ENCODE data around the gene PRKAA2.

Gene PRKAA2

DNA sequence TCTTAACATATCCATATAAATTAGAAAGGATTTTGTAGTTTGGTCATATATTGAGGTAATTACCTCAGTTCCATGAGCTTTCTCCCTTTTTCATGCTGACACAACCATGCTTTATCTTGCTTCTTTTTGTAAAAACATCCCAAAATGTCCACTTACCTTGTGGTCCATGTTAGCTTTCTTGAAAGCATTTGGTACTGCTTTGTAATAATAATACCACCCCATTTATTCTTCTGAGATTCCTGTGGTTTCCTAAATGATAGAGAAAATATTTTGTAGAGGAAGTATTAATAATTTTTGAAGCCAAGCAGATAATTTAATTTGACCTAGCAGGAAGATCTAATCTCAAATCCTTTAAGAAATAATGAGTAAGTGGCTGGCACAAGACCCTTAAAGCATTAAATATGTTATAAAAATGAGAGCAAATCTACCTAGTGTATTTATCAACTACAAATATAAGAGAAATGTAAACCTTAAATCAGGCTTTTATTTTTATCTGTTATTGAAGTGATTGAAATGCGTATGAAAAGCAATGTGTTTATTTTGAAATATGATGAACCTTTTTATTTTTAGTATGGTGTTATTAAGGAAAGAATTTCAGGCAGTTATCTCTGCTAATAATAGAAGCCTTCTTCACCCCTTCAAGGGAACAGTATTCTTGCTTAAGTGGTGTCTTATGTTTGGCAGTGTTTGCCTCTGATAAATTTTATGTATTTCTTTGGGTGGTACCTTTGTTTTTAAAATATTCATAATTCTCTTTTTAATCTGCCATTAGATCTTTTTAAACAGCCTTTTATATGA, 9.2 kb downstream of the PRKAA2 start:
- in situ Hi-C loops (cut with MboI; ENCODE audit: low sequenced_read_pairs) = no loop called here

DNA sequence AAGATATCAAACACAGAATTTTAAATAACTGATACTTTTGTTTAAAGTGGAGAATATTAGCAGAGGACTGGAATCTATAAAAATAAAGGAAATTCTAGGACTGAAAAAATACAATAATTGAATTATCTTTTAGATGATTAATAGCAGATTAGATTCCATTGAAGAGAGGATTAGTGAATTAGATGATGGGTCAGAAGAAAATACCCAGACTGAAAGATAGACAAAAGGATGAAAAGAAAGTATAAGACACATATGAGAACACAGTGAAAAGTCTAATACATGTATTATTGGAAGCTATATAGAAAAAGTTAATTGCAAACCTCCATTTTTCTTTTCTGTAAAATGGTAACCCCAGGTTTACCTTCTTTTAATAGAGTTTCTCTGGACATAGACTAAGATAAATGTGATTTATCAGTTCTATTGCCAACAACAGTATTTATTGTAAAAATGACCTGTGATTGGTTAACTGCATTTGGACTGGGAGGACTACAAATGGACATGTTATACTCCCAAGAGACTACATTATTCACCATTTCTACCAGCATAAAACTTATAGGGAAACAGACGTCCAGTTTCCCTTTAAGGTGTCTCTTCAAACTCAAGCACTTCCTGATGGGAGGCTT, 11.0 kb downstream of the PRKAA2 start:
- in situ Hi-C loops (cut with MboI; ENCODE audit: low sequenced_read_pairs) = no loop called here

DNA sequence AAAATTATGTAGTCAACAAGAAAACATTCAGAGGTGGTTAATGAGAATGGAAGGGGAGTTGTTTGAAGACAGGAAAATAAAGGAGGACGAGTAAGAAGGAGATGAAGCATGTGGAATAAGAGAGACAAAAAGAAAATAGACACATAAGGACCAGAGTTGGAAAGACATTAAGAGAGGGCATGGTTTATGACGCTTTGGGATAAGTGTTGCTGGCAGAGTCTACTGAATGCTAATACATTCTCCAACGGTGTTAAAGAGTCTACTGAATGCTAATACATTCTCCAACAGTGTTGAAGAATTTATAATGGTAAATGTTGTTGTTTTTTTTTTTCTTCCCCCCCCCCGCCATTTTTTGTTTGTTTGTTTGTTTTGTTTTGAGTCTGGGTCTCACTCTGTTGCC, 13.1 kb downstream of the PRKAA2 start:
- in situ Hi-C loops (cut with MboI; ENCODE audit: low sequenced_read_pairs) = no loop called here

DNA sequence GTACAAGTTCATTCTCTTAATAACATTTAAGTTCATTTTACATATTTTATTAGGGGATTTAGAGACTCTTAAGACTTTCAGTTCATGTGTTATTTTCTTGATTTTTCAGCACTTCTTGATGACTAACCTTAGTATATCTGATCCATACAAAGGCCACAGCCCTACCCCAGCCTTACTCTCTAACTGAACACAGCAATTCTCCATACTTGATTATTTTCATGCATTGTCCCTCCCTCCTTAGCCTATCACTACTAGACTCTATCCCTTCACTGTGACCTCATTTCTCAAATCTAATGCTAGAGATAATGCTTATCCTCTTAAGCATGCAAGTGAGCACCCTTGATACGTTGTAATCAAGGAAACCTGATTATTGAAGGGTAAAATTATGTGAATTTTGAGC, 15.2 kb downstream of the PRKAA2 start:
- in situ Hi-C loops (cut with MboI; ENCODE audit: low sequenced_read_pairs) = no loop called here

DNA sequence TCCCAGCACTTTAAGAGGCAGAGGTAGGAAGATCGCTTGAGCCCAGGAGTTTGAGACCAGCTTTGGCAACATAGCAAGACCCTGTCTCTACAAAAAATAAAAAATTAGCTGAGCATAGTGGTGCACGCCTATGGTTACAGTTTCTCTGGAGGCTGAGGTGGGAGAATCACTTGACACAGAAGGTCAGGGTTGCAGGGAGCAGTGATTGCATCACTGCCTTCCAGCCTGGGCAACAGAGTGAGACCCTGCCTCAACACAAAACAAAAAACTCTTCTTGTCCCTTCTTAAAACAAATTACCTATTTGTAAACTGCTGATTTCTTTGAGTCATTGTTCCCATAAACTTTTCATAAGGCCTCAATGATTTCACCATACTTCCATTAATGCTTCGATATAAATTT, 18.7 kb downstream of the PRKAA2 start:
- in situ Hi-C loops (cut with MboI; ENCODE audit: low sequenced_read_pairs) = no loop called here

DNA sequence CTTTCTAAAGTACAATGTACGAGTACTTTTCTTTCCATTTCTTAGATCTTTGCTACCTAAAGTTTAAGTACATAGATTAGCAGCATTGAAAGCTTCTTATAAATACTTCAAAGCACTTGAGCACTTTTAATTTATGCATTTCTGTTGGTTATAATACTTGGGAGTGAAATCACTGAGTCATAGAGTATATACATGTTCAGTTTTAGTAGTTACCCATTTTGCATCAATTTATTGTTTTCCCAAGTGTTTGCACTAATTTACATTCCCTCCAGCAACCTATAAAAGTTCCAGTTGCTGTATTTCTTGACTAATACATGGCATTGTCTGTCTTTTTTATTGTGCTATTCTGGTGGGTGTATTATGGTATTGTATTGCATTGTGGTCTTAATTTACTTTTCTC, 20.3 kb downstream of the PRKAA2 start:
- in situ Hi-C loops (cut with MboI; ENCODE audit: low sequenced_read_pairs) = no loop called here

DNA sequence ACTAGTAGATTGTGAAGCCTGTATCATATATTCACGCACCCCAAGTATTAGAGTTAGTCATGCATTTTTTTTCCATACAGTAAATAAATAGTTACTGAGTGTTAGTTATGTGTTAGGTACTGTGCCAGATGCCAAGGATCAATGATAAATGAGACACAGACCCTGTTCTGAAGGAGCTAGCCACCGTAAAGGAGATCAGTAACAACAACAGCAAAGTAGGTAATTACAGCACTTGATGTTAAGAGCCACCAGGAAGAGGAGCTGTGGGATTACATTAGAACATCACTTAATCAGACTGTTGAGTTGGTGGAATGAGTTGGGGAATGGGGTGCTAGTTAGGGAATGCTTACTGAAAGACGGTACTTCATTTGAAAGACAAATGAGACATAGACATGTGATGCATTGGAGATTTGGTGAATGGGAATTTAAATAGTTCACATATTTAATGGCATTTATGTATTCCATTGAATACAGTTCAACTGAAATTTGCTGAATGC, 21.0 kb downstream of the PRKAA2 start:
- in situ Hi-C loops (cut with MboI; ENCODE audit: low sequenced_read_pairs) = no loop called here

DNA sequence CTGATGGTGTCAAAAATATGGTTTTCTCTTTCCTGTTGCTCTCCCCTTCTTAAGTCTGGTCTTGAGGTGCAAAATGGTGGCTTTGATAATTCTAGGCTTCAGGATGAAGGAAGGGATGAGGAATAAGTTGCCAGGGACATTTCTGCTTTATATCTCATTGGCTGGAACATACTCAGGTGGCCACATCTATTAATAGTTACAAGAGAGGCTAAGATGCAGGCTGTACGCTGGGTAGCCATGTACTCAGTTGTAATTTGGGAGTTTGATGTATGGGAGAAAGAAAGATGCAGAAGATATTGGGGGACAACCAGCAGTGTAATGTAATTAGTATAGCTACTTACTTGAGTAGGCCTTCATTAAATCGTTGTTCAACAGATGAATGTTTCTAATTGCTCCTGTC, 25.2 kb downstream of the PRKAA2 start:
- in situ Hi-C loops (cut with MboI; ENCODE audit: low sequenced_read_pairs) = no loop called here

DNA sequence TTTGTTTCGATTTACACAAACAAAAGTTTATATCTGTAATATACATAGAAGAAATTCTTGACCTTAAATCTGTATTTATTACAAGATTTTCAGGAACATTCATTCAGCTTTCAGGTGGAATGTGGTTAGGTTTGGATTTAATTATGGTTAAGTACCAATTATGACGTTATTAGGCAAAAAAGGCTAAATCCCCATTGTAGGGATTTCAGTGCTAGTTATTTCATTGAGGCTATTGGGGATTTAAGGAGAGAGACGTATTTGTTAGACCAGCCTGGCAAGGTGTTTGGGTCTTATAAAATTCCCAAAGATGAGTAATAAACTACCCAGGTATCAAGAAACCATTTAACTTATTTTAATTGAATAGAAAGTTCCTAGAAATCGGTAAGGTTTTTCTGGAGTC, 26.0 kb downstream of the PRKAA2 start:
- in situ Hi-C loops (cut with MboI; ENCODE audit: low sequenced_read_pairs) = no loop called here

DNA sequence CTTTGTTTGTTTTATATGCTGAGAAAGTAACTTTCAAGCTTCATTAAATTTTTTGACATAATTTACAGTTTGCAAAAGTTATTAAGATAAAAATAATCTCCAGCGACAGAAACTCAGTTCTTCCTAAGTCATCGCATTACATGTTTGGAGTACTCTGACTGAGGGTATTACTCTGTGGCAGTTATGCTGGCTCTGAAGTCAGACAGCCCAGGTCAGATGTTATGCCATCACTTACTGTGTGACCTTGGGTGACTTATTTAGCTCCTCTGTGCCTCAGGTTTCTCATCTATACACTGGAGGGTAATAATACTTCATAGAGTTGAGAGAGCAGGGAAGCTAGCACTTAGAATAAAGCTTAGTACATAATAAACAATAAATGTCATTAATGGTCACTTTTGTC, 26.4 kb downstream of the PRKAA2 start:
- in situ Hi-C loops (cut with MboI; ENCODE audit: low sequenced_read_pairs) = no loop called here

DNA sequence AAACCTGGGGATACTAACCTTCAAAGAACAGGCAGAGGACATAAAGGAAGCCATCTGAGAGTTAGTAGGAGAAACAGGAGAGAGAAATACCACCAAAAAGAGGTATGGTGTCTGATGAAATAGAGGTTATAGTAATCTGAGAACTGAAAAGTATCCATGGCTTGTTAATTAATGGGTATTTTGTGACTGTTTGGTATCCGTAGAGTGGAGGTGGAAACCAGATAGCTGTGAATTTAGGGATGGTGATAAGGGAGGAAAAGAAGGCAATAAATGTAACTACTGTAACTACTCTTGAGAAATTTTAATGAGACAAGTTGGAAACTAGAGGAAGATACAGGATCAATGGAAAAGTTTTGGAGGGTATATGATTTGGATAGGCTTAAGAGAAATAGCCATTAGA, 27.5 kb downstream of the PRKAA2 start:
- in situ Hi-C loops (cut with MboI; ENCODE audit: low sequenced_read_pairs) = no loop called here

DNA sequence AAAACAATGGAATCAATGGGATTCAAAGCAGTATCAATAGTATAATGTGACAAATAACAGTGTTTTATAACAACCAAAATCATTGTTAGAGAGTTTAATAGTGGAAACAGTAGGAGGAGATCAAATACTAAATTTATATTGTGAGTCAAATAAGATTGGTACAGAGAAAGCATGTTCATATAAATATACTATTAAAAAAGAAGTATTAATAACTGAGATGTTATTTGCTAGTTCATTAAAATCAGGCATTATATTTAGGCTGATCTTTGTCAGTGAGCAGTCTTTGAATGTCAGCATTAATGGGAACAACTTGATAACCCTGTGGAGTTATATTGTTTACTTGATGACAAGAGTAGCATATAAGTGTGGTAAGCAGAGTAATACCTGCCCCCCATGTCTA, 30.6 kb downstream of the PRKAA2 start:
- in situ Hi-C loops (cut with MboI; ENCODE audit: low sequenced_read_pairs) = no loop called here

DNA sequence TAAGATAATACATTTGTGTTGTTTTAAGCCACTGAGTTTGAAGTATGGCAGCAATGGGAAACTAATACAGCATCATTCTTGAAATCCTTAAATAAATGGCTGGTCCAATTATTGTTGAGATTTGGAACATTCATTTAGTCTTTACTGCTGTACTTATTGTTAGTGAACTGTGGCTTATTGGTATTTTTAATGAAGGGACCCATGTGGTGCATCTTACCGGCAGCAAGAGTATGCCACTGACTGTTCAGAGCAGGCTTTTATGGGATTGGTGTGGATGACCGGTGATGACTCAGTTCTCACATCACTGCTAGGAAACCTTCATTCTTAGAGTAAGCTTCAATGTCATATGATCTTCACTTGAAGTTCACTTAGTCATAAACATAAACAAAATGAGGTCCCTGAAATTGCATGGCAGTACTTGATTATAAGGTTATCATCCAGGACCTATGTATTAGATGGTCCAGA, 31.5 kb downstream of the PRKAA2 start:
- in situ Hi-C loops (cut with MboI; ENCODE audit: low sequenced_read_pairs) = no loop called here

DNA sequence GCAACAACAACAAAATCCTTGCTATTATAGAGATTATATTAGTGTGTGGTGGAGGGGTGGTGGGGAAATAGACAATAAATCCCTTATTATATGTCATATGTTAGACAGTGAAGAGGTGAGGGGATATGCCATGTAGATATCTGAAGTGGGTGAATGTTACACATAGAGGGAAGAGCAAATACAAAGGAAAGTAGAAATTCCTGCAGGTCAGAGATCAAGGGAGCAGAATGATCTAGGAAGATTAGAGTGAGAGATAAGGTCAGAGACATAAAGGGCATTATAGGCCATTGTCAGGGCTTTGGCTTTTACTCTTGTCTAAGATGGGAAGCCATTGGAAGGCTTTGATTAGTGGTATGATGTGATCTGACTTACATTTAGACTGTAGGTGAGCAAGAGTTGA, 38.5 kb downstream of the PRKAA2 start:
- in situ Hi-C loops (cut with MboI; ENCODE audit: low sequenced_read_pairs) = no loop called here

DNA sequence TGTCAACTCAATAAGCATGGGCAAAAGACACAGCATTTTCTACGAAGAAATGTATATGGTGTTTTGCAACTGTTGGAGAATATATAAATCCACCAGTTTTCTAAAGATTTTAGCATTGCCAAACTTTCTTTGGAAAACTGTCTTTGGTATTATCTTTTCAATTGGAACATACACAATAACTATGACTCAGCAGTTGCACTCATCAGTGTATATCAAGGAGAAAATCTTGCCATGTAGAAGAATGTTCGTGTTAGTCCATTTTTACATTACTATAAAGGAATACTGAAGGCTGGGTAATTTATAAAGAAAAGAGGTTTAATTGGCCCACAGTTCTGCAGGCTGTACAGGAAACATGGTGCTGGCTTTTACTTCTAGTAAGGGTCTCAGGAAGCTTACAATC, 41.1 kb downstream of the PRKAA2 start:
- in situ Hi-C loops (cut with MboI; ENCODE audit: low sequenced_read_pairs) = no loop called here

DNA sequence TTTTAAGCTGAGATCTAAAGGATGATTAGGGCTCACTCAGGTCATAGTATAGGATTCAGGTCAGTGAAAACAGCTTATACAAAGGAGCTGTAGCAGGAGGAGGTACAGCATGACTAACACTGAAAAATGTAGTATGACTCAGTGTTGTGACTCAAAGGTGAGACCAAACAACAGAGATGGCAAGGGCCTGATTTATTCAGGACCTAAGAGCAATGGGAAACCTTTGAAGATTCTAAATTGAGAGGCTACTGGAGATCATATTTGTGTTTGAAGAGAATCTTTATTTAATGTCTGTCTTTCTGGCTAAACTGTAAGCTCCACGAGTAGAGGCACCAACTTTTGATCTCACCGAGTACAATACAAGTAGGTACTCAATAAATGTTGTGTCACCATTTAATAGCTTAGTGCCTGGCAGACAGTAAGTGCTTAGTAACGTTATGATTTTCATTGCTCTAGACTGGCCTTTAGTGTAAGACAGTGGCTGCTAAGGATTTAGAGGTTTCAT, 43.5 kb downstream of the PRKAA2 start:
- in situ Hi-C loops (cut with MboI; ENCODE audit: low sequenced_read_pairs) = no loop called here

DNA sequence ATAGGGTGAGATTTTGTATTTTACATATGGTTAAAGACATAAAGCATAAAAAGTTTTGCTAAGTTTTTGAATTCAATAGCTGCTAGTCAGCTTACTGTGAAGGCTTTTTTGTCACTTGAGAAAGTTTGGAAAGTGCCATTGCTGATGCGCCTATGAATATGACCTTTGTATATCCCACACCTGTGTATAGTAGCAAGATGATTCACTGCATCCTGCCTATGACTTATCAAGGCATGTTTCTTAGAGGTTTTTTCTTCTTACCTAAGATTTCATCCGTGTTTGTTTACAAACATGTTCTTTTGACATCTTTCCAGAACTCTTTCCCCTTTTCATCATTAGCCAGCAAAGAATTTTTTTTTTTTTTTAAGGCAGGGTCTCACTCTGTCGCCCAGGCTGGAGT, 51.5 kb downstream of the PRKAA2 start:
- in situ Hi-C loops (cut with MboI; ENCODE audit: low sequenced_read_pairs) = no loop called here

DNA sequence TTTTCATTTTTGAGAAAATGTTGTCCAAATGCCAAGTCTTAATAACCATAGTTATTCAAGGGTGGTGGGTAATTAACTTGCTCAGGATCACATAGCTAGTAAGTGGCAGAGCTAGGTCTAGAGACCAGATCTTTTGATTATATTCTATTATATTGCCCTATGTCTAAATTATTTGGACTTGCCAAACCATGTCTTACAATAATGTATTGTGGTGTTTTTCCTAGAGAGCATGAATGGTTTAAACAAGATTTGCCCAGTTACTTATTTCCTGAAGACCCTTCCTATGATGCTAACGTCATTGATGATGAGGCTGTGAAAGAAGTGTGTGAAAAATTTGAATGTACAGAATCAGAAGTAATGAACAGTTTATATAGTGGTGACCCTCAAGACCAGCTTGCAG, 58.6 kb downstream of the PRKAA2 start:
- in situ Hi-C loops (cut with MboI; ENCODE audit: low sequenced_read_pairs) = no loop called here

DNA sequence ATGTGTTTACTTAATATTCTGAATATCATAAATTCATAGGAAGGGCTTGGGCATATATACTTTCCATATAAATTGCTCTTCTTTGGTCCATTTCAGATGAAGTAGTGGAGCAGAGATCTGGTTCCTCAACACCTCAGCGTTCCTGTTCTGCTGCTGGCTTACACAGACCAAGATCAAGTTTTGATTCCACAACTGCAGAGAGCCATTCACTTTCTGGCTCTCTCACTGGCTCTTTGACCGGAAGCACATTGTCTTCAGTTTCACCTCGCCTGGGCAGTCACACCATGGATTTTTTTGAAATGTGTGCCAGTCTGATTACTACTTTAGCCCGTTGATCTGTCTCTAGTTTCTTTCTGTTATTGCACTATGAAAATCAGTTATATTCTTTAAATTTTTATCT, 62.3 kb downstream of the PRKAA2 start:
- in situ Hi-C loops (cut with MboI; ENCODE audit: low sequenced_read_pairs) = no loop called here

DNA sequence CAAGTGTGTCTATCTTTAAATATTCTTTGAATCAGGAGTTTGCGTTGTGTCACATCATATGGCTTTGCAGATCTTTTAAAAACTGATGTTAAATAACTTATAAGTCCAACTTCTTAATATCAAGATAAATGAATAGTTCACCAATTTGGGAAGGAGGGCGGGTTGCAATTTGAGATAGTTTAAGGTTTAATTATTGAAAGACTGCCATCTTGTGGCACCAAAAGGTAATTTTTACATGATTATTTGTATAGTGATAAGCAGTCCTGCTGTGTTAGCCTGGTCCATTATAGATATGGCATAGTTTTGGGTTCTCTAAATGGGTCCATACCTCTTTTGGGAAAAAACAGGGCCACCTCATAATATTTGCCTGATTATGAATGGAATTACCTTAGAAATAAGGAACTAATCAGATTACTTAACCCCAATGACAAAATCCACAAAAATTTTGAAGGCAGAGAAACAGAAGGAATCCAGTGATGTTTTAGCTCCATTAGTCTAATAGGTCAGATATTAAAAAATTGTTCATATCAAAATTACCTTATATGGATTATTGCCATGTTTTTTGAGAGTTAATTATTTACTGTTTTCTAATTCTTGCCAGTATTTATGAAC, 64.3 kb downstream of the PRKAA2 start:
- in situ Hi-C loops (cut with MboI; ENCODE audit: low sequenced_read_pairs) = no loop called here

DNA sequence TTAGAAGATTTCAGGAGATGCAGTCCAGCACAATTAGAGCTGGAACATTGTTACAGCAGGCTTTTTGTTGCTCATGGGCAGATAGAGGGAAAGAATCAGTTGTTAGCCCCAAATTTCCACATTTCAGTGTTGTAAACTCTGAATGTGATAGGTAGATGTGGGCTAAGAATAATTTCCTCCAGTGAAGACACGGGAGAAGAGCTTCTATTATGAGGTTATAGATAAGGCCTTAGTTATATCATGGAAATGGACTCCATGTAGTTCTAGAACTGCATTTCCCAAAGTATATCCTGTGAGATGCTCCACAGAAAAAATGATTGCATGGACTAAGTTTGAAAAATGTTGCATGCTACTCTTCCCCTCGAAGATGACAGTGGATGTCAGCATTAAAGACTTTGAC, 64.9 kb downstream of the PRKAA2 start:
- in situ Hi-C loops (cut with MboI; ENCODE audit: low sequenced_read_pairs) = no loop called here

DNA sequence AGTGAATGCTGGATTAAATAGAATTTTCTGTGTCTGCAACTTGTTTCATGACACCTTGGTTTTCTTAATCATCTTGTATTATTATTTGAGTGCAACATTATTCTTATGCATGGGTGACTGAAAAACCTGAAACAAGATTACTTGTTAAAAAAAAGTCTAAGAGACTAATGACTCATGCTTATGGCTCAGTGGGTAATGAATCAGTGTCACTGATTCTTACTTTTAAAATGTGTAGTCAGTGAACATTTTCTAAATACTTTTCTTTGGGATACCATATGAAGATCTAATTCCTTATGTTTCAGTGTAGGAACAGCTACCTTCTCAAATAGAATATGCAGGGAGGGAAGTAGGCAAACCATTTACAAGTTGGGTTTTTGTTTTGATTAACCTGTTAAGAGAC, 65.5 kb downstream of the PRKAA2 start:
- in situ Hi-C loops (cut with MboI; ENCODE audit: low sequenced_read_pairs) = no loop called here
